Hepatocyte (in vitro differentiated cells): ENCODE measurements around the gene KDM1B.

Experiments used
- EZH2 ChIP-seq: fragments of 200-600 bp; sonication (generic); IDR thresholded peaks from 2 replicates; pipeline ENCODE4 v1.6.1; 2016; ENCODE audit warnings: antibody characterized with exemption, mild to moderate bottlenecking, borderline replicate concordance
- TF ChIP-seq, protein P1 (sequence below): fragments of 200-600 bp; sonication (generic); IDR thresholded peaks from 2 replicates; pipeline ENCODE4 v1.5.1; 2016; ENCODE audit warnings: antibody characterized with exemption, mild to moderate bottlenecking; ENCODE audit not compliant: poor library complexity

DNA sequence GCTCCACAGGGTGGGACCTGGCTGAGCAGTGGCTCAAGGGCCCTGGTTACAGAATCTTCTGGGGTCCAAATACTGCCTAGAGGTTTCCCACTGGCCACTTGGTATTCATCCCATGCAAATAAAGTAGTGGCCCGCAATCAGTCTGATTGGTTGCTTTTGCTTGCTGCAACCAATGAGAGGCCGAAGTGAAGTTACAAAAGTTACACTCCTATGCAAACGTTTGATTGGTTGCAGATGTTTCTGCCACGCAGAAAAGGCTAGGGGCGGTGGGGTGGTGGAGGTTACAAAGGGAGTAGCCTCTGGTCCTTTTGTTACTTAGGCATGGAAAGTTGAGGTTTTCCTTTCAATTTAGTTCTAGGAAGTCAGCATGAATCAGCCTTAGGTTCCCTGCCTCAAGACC, 29.1 kb upstream of the KDM1B start:
- TF ChIP-seq, protein P1, sequence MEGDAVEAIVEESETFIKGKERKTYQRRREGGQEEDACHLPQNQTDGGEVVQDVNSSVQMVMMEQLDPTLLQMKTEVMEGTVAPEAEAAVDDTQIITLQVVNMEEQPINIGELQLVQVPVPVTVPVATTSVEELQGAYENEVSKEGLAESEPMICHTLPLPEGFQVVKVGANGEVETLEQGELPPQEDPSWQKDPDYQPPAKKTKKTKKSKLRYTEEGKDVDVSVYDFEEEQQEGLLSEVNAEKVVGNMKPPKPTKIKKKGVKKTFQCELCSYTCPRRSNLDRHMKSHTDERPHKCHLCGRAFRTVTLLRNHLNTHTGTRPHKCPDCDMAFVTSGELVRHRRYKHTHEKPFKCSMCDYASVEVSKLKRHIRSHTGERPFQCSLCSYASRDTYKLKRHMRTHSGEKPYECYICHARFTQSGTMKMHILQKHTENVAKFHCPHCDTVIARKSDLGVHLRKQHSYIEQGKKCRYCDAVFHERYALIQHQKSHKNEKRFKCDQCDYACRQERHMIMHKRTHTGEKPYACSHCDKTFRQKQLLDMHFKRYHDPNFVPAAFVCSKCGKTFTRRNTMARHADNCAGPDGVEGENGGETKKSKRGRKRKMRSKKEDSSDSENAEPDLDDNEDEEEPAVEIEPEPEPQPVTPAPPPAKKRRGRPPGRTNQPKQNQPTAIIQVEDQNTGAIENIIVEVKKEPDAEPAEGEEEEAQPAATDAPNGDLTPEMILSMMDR, result no peak
- TF ChIP-seq EZH2, result no peak
